H4 (cell line): ENCODE data around the gene HYAL3. TPM values are rescaled to one million over a fixed set of nuclear protein-coding genes. Genes with fewer than 3 reads are reported as not detected.
"Not testable (repeated sequence)": the region's sequence is repeated elsewhere in the genome, so short reads cannot be mapped to it uniquely, and the experiment has no call there.

Experiments
- DNase-seq: peaks from one replicate; pipeline ENCODE4 v3.0.0-alpha.2; 2015; ENCODE audit warnings: low spot score
- total RNA-seq: library from RNA; depleted of rRNA; stranded (reverse); fragments of >200 nt; shearing (Covaris generic); gene quantifications from 2 replicates; pipeline ENCODE4 v1.2.3, GENCODE V29; 2014

The HYAL3 gene
- total RNA-seq, 1 experiment from 2014 or later = 2.8 TPM

- DNase-seq = no peak
These were observed 28.6 kb downstream of the HYAL3 start for GRCh38 chr3:50270422-50271224.

GRCh38 chr3:50269977-50270413 is 29.2 kb downstream of the HYAL3 start:
- no peak for DNase-seq

GRCh38 chr3:50269460-50269859 is 29.7 kb downstream of the HYAL3 start:
- no peak for DNase-seq

- peak; percentile 80 for DNase-seq
These were observed 30.3 kb downstream of the HYAL3 start, which contains the start of gene SEMA3B for GRCh38 chr3:50268703-50269451. Gene SEMA3B, plus strand, starts transcription at chr3:50269147. Its CDS starts 94 bp downstream, at chr3:50269241.

GRCh38 chr3:50268276-50268675 is 30.9 kb downstream of the HYAL3 start:
- DNase-seq = no peak

GRCh38 chr3:50267280-50267913 is 31.8 kb downstream of the HYAL3 start:
- no peak for DNase-seq

- DNase-seq = no peak
These were observed 32.4 kb downstream of the HYAL3 start for GRCh38 chr3:50266836-50267235.

GRCh38 chr3:50266017-50266416 is 33.2 kb downstream of the HYAL3 start:
- no peak for DNase-seq

GRCh38 chr3:50265571-50265970 is 33.6 kb downstream of the HYAL3 start:
- no peak for DNase-seq

- peak; percentile 39 for DNase-seq
These were observed 34.2 kb downstream of the HYAL3 start for GRCh38 chr3:50264964-50265485.

- DNase-seq = peak; percentile 91
These were observed 34.7 kb downstream of the HYAL3 start for GRCh38 chr3:50264383-50264963.

GRCh38 chr3:50263478-50264382 is 35.5 kb downstream of the HYAL3 start:
- DNase-seq = no peak

- no peak for DNase-seq
These were observed 36.4 kb downstream of the HYAL3 start for GRCh38 chr3:50262778-50263177.

GRCh38 chr3:50262200-50262599 is 37.0 kb downstream of the HYAL3 start:
- not testable (repeated sequence) for DNase-seq

GRCh38 chr3:50261505-50261904 is 37.7 kb downstream of the HYAL3 start:
- no peak for DNase-seq

GRCh38 chr3:50260942-50261441 is 38.2 kb downstream of the HYAL3 start:
- no peak for DNase-seq

GRCh38 chr3:50260027-50260941 is 38.9 kb downstream of the HYAL3 start:
- DNase-seq = peak; percentile 73

GRCh38 chr3:50259432-50260026 is 39.7 kb downstream of the HYAL3 start:
- DNase-seq = no peak

GRCh38 chr3:50258979-50259378 is 40.2 kb downstream of the HYAL3 start:
- DNase-seq = no peak
